HepG2 (cell line): Measurements from ENCODE around the gene VWCE. TPM values are rescaled to one million over a fixed set of nuclear protein-coding genes. Genes with fewer than 3 reads are reported as not detected.
A peak's percentile ranks its signal among the peaks of the same experiment; 100 is the strongest.

Experiments
- ATF1 ChIP-seq: IDR thresholded peaks from 2 replicates; pipeline ENCODE4 v1.6.1; 2016; ENCODE audit warnings: mild to moderate bottlenecking, control low read depth
- DR1 ChIP-seq: sonication (generic); formaldehyde crosslinking; IDR thresholded peaks from 2 replicates; pipeline ENCODE4 v1.8.0; 2021; ENCODE audit warnings: mild to moderate bottlenecking, missing genetic modification reagents, inconsistent platforms
- EED ChIP-seq: sonication (generic); formaldehyde crosslinking; IDR thresholded peaks from 2 replicates; pipeline ENCODE4 v1.5.0; 2020; ENCODE audit warnings: mild to moderate bottlenecking, missing genetic modification reagents
- KAT2B ChIP-seq: fragments of 150-350 bp; IDR thresholded peaks from 2 replicates; pipeline ENCODE4 v1.6.1; 2014; ENCODE audit warnings: low read depth, low read length, borderline replicate concordance
- PCBP1 ChIP-seq: fragments of 200-400 bp; formaldehyde crosslinking; IDR thresholded peaks from 2 replicates; pipeline ENCODE4 v1.6.1; 2017; ENCODE audit warnings: mild to moderate bottlenecking, low read depth, low read length, borderline replicate concordance
- TARDBP ChIP-seq: sonication (generic); formaldehyde crosslinking; IDR thresholded peaks from 2 replicates; pipeline ENCODE4 v1.8.0; 2022; ENCODE audit warnings: mild to moderate bottlenecking, missing genetic modification reagents
- TEAD2 ChIP-seq: sonication (generic); formaldehyde crosslinking; IDR thresholded peaks from 2 replicates; pipeline ENCODE4 v1.9.0; 2021; ENCODE audit warnings: missing genetic modification reagents
- U2AF1 ChIP-seq: fragments of 200-400 bp; formaldehyde crosslinking; optimal IDR thresholded peaks from 2 replicates; pipeline ENCODE3; 2017; ENCODE audit warnings: mild to moderate bottlenecking, low read depth, low read length
- YY1 ChIP-seq: IDR thresholded peaks from 2 replicates; pipeline ENCODE4 v1.6.1; 2011; ENCODE audit warnings: low read length, low read depth, moderate library complexity, mild to moderate bottlenecking; ENCODE audit not compliant: insufficient read depth, insufficient replicate concordance
- ZNF207 ChIP-seq: fragments of 450-650 bp; IDR thresholded peaks from 2 replicates; pipeline ENCODE4 v1.6.1; 2016; ENCODE audit warnings: antibody characterized with exemption, borderline replicate concordance
- ZNF253 ChIP-seq: sonication (generic); formaldehyde crosslinking; IDR thresholded peaks from 2 replicates; pipeline ENCODE4 v1.8.0; 2022; ENCODE audit warnings: mild to moderate bottlenecking, missing genetic modification reagents, borderline replicate concordance
- ZNF343 ChIP-seq: sonication (generic); formaldehyde crosslinking; IDR thresholded peaks from 2 replicates; pipeline ENCODE4 v1.4.0; 2020; ENCODE audit warnings: mild to moderate bottlenecking, missing genetic modification reagents
- ZNF713 ChIP-seq: sonication (generic); formaldehyde crosslinking; IDR thresholded peaks from 2 replicates; pipeline ENCODE4 v1.4.0; 2020; ENCODE audit warnings: mild to moderate bottlenecking, missing genetic modification reagents
- polyA plus RNA-seq, 8 experiments: library from polyadenylated mRNA; depleted of rRNA in 3 of 8; stranded (reverse) in 7 of 8; unstranded in 1 of 8; fragments of >200 nt; fragmentation: Illumina TruSeq in 4 of 8; extraction: Trizol in 4 of 8; gene quantifications; 2 replicates each; pipeline versions ENCODE4 v1.2.1 to v1.2.3, GENCODE V29; 2011 to 2016; ENCODE audit warnings: low read depth in 4 of 8, missing spikeins in 1 of 8, mixed read lengths in 1 of 8; ENCODE audit not compliant: insufficient read depth in 1 of 8
- total RNA-seq, 5 experiments: library from RNA; depleted of rRNA; stranded (reverse); fragments of >200 nt; fragmentation: Illumina TruSeq; extraction: Trizol; gene quantifications; 2 replicates each; pipeline ENCODE4 v1.2.3, GENCODE V29; 2016; ENCODE audit warnings: low read depth in 1 of 5
- TF ChIP-seq, protein P1 (sequence below), 2 experiments: sonication (generic) in 1 of 2; formaldehyde crosslinking in 1 of 2; IDR thresholded peaks; 2 replicates each; pipeline versions ENCODE4 v1.4.0 to v1.6.1; 2016 to 2020; ENCODE audit warnings: borderline replicate concordance in 1 of 2, low read depth in 1 of 2, mild to moderate bottlenecking in 1 of 2, missing genetic modification reagents in 1 of 2
- TF ChIP-seq, protein P2 (sequence below): sonication (generic); formaldehyde crosslinking; IDR thresholded peaks from 2 replicates; pipeline ENCODE4 v1.5.0; 2020; ENCODE audit warnings: mild to moderate bottlenecking, missing genetic modification reagents
- TF ChIP-seq, protein P3 (sequence below): sonication (generic); formaldehyde crosslinking; IDR thresholded peaks from 2 replicates; pipeline ENCODE4; 2020; ENCODE audit warnings: missing genetic modification reagents, mild to moderate bottlenecking, borderline replicate concordance
- TF ChIP-seq, protein P4 (sequence below): sonication (generic); formaldehyde crosslinking; IDR thresholded peaks from 2 replicates; pipeline ENCODE4 v1.5.0; 2020; ENCODE audit warnings: missing genetic modification reagents, mild to moderate bottlenecking, borderline replicate concordance

Gene VWCE
- total and polyA plus RNA-seq, 2 of the 13 experiments (the other 11 are each of a cell fraction or from before 2014, with no cell fraction given): 27.6 to 58.3 TPM

DNA sequence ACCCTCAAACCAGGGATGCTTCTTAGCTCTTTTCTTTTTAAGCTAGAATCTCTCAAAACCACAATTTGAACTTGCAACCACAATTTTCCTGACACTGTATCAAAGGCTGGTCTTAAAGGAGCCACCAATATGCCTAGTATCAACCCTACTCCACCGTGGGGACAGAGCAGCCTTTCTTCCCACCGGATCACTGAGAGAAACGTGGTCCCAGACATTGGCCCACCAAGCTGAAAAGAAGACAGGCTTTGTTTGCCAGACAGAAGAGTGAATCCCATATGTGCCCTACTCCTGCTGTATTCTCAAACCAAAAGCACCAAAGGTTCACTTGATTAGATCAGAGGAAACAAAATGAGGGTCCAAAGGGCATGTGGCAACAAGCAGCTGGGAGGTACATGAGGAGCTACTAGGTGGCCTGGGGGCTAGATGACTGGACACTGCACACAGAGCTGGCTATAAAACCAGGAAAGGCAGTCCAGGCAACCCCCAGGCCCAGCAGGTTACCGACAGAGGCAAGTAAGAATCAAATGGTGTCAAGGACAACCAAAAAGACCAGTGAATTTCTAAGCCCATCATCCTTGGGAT is 3.6 kb upstream of the VWCE start (continued):
- TF ChIP-seq, protein P1, sequence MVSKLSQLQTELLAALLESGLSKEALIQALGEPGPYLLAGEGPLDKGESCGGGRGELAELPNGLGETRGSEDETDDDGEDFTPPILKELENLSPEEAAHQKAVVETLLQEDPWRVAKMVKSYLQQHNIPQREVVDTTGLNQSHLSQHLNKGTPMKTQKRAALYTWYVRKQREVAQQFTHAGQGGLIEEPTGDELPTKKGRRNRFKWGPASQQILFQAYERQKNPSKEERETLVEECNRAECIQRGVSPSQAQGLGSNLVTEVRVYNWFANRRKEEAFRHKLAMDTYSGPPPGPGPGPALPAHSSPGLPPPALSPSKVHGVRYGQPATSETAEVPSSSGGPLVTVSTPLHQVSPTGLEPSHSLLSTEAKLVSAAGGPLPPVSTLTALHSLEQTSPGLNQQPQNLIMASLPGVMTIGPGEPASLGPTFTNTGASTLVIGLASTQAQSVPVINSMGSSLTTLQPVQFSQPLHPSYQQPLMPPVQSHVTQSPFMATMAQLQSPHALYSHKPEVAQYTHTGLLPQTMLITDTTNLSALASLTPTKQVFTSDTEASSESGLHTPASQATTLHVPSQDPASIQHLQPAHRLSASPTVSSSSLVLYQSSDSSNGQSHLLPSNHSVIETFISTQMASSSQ (IDR thresholded peaks at IDR 0.05; ENCODE audit: low read depth): no peak
- TF ChIP-seq, protein P1 (CRISPR knock-in tag; IDR thresholded peaks at IDR 0.05; ENCODE audit: borderline replicate concordance): no peak
- TF ChIP-seq TEAD2 (CRISPR knock-in tag) (no peak), ZNF343 (no peak), YY1 (no peak), KAT2B (no peak), ZNF253 (no peak), U2AF1 (no peak), EED (CRISPR knock-in tag) (no peak), PCBP1 (no peak), ZNF713 (CRISPR knock-in tag) (no peak), ATF1 (CRISPR knock-in tag) (no peak), TARDBP (CRISPR knock-in tag) (peak; percentile 77; the same call in 1 of the 2 replicates), DR1 (no peak), ZNF207 (no peak)
- TF ChIP-seq, protein P2, sequence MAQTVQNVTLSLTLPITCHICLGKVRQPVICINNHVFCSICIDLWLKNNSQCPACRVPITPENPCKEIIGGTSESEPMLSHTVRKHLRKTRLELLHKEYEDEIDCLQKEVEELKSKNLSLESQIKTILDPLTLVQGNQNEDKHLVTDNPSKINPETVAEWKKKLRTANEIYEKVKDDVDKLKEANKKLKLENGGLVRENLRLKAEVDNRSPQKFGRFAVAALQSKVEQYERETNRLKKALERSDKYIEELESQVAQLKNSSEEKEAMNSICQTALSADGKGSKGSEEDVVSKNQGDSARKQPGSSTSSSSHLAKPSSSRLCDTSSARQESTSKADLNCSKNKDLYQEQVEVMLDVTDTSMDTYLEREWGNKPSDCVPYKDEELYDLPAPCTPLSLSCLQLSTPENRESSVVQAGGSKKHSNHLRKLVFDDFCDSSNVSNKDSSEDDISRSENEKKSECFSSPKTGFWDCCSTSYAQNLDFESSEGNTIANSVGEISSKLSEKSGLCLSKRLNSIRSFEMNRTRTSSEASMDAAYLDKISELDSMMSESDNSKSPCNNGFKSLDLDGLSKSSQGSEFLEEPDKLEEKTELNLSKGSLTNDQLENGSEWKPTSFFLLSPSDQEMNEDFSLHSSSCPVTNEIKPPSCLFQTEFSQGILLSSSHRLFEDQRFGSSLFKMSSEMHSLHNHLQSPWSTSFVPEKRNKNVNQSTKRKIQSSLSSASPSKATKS (CRISPR knock-in tag): no peak
- TF ChIP-seq, protein P3, sequence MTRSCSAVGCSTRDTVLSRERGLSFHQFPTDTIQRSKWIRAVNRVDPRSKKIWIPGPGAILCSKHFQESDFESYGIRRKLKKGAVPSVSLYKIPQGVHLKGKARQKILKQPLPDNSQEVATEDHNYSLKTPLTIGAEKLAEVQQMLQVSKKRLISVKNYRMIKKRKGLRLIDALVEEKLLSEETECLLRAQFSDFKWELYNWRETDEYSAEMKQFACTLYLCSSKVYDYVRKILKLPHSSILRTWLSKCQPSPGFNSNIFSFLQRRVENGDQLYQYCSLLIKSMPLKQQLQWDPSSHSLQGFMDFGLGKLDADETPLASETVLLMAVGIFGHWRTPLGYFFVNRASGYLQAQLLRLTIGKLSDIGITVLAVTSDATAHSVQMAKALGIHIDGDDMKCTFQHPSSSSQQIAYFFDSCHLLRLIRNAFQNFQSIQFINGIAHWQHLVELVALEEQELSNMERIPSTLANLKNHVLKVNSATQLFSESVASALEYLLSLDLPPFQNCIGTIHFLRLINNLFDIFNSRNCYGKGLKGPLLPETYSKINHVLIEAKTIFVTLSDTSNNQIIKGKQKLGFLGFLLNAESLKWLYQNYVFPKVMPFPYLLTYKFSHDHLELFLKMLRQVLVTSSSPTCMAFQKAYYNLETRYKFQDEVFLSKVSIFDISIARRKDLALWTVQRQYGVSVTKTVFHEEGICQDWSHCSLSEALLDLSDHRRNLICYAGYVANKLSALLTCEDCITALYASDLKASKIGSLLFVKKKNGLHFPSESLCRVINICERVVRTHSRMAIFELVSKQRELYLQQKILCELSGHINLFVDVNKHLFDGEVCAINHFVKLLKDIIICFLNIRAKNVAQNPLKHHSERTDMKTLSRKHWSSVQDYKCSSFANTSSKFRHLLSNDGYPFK (CRISPR knock-in tag): no peak
- TF ChIP-seq, protein P4, sequence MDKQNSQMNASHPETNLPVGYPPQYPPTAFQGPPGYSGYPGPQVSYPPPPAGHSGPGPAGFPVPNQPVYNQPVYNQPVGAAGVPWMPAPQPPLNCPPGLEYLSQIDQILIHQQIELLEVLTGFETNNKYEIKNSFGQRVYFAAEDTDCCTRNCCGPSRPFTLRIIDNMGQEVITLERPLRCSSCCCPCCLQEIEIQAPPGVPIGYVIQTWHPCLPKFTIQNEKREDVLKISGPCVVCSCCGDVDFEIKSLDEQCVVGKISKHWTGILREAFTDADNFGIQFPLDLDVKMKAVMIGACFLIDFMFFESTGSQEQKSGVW (CRISPR knock-in tag): no peak
